ENCODE results near the gene COPB2.
"Not testable (repeated sequence)": the region's sequence is repeated elsewhere in the genome, so short reads cannot be mapped to it uniquely, and the experiment has no call there.

COPB2 gene

DNA sequence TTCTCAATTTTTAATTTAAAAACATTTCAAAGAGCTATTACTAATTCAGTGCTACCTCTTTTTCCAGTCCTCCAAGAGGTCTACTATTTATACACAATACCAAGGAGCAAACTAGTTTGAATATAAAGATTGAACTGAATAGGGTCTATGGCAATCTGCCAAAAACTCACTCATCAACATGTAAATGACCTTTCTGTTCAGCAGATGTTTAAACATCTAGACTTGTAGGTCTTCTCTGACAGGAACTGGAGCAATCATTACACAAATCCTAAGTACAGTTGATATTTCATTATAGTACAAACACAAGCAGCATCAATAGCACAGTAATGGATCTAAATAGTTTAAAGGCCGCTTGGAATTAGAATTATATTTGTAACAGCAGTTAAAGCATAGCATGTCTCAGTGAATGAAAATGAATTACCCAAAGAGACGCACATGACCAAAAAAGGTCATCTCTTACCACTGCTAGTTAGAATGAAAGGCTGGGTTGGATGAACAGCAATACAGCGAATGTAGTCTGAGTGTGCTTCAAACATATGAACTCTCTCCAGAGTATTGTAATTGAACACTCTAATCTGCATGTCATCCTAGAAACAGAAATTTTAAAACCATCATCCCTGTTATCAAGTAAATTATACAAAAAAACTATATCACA is 10.7 kb downstream of the COPB2 start:
- no peak for DNase-seq (ENCODE audit: low read depth in 2 of 2)

DNA sequence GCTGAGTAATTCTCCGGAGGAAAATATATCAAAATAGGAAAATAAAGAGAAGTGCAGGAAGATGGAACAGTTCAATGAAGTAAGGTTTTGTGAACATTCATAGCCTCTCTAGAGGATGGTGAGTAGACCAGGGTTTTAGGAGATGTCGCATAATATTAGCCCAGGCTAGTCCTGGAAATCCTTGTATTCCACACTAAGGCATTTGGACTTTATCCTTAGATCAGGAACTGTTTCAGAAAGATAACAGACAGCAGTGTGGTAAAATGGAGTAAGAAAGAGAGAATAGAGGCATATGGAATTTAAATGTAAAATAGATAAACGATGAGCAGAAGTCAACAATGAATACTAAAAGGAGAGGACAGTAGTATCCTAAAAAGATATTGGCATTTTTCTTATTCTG is 12.1 kb downstream of the COPB2 start:
- no peak for DNase-seq (ENCODE audit: low read depth in 2 of 2)

GRCh38 chr3:139374099-139374498 is 15.3 kb downstream of the COPB2 start:
- DNase-seq (ENCODE audit: low read depth in 2 of 2) = no peak

- DNase-seq (ENCODE audit: low read depth in 2 of 2) = no peak
These were observed 24.9 kb downstream of the COPB2 start for GRCh38 chr3:139364549-139364948.

GRCh38 chr3:139361276-139361675 is 28.2 kb downstream of the COPB2 start:
- DNase-seq (ENCODE audit: low read depth in 2 of 2) = no peak

GRCh38 chr3:139358841-139359562 is 30.4 kb downstream of the COPB2 start:
- DNase-seq (ENCODE audit: low read depth in 2 of 2) = no peak

- no peak for DNase-seq (ENCODE audit: low read depth in 2 of 2)
These were observed 31.5 kb downstream of the COPB2 start for GRCh38 chr3:139357899-139358298.

GRCh38 chr3:139355891-139356290 is 33.6 kb downstream of the COPB2 start:
- no peak for DNase-seq (ENCODE audit: low read depth in 2 of 2)

DNA sequence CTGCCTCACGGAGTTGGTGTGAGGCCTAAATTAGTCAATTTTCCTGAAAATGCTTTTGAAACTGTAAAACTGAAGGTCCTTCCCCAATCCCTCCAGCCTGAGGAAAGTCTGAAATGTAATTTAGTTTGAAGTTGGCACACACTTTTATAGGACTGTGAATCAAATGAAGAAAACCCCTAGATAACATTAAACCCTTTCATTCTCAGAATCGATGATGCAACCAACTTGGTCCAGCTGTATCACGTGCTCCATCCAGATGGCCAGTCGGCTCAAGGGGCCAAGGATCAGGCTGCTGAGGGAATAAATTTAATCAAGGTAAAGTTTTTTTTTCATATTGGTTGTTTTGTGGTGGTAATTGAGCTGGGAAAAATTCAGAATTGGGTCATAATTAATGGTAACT is 34.0 kb downstream of the COPB2 start:
- DNase-seq (ENCODE audit: low read depth in 2 of 2) = no peak

- DNase-seq (ENCODE audit: low read depth in 2 of 2) = no peak
These were observed 34.8 kb downstream of the COPB2 start for GRCh38 chr3:139354661-139355060.

- no peak for DNase-seq (ENCODE audit: low read depth in 2 of 2)
These were observed 35.4 kb downstream of the COPB2 start for GRCh38 chr3:139353920-139354556.

DNA sequence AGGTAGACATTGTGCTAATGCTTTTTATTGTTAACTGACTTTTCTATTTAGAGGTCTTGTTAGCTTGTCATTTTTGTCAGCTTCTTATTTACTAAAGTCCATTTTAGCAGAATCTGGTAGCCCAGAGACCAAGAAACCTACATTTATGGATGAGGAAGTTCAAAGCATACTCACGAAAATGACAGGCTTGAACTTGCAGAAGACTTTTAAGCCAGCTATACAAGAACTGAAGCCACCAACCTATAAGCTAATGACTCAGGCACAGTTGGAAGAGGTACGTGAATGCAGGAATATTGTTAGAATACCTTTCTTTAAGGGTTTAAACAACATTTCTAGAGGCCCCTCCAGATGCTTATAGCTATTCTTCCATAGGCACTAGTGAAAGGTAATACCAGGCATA is 42.7 kb downstream of the COPB2 start:
- DNase-seq (ENCODE audit: low read depth in 2 of 2) = no peak

DNA sequence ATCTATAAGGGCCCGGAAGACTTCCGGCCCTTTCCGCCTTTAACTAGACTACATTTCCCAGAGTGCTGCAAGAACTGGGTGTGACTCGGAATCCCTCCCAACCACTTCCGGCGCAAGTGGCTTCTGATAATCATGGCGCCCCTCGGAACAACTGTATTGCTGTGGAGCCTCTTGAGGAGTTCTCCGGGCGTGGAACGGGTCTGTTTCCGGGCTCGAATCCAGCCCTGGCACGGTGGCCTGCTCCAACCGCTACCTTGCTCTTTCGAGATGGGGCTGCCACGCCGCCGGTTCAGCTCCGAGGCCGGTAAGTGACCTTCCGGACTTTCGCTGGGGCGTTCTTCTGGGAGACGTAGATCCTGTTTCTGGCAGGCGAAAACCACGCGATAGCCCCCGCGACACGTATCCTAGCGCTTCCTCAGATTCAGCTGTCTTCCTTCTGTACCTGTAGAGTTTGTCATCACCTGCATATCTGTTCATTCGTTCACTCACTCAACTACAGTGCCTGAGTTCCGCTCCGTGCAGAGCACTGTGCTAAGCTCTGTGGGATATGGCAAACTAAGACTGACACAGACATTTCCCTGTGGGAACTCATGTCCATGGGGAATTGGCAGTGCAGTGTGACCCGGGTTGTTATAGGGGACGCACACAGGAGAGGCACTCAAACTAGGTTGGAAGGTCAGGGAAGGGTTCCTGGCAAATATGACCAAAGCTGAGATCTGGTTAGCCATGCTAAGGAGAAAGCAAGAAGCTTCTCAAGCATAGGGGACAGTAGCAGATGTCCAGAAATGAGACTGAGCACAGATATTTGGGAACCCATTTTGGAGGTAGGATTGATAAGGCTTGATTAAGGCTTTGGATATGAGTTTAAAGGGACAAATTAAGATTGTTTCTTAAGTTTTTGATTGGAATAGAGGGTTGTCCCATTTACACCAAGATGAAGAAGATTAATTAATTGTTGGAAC is 45.3 kb downstream of the COPB2 start, which contains the start of gene MRPS22:
Gene MRPS22 (plus strand): TSS at position 126 of the 962 bp plus-strand sequence. CDS start 7 bp downstream, at position 133.
- peak; percentile 65 to 74 for DNase-seq (ENCODE audit: low read depth in 2 of 2)

DNA sequence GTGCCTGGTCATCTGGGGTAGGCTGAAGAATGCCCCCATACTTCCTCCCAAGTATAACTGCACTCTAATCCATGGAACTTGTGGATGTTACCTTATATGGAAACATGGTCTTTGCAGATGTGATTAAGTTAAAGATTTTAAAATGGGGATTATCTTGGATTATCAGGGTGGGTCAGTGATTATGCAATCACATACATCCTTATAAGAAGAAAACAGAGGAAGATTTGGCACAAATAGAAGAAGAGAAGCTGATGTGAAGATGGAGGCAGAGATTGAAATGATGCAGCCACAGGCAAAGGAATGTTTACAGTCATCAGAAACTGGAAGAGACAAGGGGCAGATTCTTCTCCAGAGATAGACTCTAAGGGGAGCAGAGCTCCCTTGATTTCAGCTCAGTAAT is 47.4 kb downstream of the COPB2 start:
- DNase-seq (ENCODE audit: low read depth in 2 of 2) = no peak

DNA sequence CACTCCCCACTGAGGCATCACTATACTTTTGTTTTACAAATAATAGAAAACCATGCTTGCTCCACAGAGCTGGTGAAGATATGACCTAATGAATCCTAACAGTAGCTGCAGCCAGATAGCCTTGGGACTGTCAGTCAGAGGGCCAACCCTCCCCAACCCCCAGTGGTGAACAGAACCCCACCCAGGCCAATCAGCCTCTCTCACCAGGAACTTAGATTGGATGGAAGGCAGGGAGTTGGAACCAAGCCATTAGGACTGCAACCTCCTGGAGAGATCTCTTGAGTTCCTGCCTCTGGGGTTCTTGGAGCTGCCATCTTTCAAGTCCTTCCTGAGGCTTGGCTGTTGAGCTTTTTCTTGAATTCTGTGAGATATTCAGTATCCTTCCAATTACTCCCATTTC is 48.7 kb downstream of the COPB2 start:
- no peak for DNase-seq (ENCODE audit: low read depth in 2 of 2)

GRCh38 chr3:139339219-139339906 is 50.1 kb downstream of the COPB2 start:
- no peak for DNase-seq (ENCODE audit: low read depth in 2 of 2)

DNA sequence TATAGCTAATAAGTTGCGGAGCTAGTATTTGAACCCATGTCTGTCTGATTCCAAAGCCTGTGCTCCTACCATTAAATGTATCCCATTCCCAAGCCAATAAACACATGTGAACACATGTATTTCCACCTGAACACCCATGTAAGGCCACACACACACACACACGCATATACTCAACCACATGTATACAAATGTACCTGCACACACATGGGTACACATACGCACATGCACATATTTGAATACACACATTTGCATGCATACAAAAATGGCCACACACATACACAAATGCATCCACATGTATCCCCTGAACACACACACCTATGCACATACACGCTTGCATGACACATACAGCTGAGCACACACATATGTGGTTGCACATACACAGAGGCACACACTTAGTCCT is 51.0 kb downstream of the COPB2 start:
- DNase-seq (ENCODE audit: low read depth in 2 of 2) = no peak

GRCh38 chr3:139334675-139335074 is 54.8 kb downstream of the COPB2 start:
- DNase-seq (ENCODE audit: low read depth in 2 of 2) = not testable (repeated sequence)

- DNase-seq (ENCODE audit: low read depth in 2 of 2) = no peak
These were observed 57.4 kb downstream of the COPB2 start for GRCh38 chr3:139332092-139332491.

- DNase-seq (ENCODE audit: low read depth in 2 of 2) = peak; percentile 57 to 60
These were observed 60.0 kb downstream of the COPB2 start for GRCh38 chr3:139329364-139329850.

DNA sequence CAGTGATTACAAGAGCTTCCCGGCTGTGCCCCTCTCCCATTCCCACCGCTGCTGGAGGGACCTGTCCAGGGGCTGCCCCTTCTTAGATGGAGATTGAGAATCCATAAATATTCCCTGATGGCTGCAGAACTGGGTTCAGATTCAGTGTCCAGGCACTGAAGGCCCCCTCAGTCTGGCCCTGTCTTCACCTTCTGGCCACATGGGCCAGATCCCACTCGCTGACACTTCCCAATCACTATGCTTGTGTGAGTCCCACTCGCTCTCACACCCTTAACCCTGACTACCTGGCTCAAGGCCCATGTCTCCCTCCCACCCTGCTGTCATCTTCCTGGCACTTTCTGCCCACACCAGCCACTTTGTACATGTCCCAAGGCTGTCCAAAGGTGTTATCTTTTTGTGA is 61.1 kb downstream of the COPB2 start:
- no peak for DNase-seq (ENCODE audit: low read depth in 2 of 2)
